NOMO-1 (cell line): ENCODE results near the gene RRM2.

ENCODE experiments used
- DNase-seq, 2 experiments: peaks; one replicate each; lab custom pipeline; 2025; ENCODE audit not compliant: unreplicated experiment in 2 of 2; lab: John Stamatoyannopoulos, UW

Gene RRM2

GRCh38 chr2:10169053-10169578 lies 46.6 kb downstream of the RRM2 start:
- no peak for DNase-seq

DNA sequence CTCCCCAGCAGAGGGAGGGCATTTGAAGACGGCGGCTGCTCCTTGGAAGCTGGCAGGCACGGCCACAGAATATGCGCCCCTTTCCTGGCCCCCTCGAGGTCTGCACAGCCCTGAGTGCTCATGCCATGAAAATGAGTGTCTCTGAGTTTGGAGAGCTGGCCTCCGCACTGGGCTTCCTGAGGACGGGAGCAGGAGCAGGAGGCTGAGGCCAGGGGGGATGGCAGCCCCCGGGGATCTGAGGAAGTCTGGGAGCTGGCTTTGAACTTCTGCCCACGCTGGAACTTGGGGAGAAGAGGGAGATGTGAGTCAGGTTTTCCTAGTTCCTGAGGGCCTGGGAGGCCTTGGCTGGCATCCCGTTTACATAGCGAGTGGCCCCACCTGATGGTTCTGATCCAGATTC lies 47.0 kb downstream of the RRM2 start:
- no peak for DNase-seq

DNA sequence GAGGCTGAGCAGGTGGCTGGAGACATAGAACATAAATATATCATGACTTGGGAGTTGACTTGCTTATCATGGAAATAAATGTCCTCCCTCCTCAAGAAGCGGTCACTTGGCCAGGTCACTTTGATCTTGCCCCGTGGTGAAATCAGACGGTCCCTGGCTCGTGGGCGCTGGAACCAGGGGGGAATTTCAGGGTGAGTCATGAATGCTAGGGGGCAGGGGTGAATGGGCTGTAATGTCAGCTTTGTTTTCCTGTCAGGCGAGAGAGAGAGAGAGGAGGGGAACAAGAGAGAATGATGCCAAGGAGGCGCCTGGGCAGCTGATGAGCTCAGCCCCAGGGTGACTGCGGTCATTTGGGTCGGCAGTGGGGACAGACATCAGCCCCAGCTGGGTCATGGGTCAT lies 47.7 kb downstream of the RRM2 start:
- no peak for DNase-seq

DNA sequence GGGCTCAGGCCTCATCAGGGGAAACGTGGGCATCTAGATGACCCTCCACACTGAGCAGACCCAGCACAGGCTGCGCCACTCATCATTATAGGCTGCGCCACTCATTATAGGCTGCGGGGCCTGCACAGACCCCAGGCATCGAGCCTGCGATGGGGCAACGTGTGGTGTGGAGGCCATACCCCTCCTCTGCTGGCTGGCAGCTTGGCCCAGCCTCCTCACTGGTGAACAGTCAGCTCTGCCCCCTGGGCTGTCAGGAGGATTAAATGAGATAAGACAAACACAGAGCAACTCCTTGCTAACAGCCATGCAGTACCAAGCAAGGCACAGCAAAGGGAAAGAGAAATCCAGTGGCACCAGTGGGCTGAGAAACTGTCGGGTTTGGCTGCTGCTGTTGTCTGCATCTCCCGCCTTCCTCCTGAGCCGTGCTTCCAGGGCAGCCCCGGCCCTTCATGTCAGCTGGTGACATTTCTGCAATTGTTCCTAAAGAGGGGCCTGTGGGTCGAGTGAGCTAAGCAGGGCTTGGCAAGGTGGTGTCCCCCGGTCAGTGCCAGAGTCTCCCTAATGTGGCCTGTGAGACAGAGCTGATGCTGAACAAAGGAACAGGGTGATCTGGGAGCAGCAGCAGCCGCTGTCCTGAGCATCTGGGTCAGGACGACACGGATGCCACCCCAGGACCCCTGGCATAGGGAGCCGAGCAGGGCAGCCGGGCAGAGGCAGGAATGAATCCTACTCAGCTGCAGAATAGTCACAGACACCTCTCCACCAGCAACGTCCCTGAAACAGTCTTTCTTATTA lies 48.7 kb downstream of the RRM2 start:
- DNase-seq, result no peak

DNA sequence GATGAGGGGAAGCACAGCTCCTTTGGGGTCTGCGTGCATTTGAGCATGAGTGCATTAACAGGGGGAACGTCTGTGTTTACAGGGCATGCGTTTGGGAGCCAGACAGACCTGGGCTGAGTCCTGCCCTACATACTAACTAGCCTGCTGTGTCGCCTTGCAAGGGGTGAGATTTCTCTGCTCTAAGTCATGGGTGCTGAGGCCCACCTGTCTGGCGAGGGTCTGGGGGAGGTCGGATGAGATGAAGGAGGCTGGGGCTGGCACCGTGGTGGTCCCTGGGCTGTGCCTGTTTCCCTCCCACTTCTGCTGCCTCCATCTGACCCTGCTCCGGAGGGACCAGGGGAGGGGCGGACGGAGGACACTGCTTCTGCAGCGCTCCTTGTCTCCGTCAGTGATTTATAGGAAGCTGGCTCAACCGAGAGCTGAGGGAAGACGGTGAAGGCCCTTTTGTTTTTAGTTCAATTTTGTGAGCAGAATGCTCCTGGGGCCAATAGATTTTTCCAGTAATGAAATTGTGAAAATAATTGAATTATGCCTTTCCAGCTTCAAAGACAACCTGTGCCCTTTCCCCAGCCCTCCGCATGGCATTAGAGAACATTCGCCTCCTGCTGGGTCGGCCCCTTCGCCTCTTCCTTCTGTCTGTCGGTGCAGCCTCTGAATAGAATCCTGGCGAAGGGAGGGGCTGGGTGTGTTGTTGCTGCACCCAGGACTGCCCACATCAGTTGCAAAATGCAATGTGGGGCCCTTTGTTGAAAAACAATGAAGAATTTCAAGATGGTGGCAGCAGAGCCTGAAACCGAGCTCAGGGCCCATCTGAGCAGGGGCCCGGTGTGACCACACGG lies 49.7 kb downstream of the RRM2 start:
- no peak for DNase-seq

DNA sequence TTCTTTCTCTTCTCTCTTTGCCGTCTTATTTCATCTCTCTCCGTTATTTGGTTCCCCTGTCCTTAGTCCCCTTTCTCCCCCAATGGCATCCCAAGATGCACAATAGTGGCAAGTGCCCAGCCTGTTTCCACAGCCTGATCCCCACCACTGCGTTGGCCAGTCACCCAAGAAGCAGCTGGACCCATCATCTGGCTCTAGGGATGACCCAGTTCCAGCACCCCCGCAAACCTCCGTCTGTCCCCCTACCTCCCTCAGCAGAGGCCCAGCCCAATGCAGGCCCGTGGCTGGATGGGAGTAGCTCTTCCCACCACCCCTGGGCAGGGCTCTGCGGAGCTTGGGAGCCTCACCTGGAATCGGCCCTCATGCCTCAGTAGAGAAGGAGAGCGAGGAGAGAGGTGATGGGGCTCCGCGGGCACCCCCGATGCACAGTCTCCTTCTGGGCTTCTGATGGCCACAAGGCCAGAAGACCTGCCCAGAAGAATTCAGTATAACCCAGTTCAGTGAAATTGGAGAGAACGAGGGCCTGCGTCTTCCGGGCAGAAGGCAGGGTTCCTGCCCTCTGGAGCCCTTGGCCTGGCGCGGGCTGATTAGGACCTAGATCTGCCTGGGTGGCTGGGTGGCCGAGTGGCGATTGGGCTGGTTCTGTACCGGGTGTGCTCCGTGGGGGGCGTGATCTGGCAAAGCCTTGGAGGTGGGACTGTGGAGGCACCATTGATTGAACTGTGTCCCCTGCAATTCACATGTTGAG lies 50.9 kb downstream of the RRM2 start:
- no peak for DNase-seq

DNA sequence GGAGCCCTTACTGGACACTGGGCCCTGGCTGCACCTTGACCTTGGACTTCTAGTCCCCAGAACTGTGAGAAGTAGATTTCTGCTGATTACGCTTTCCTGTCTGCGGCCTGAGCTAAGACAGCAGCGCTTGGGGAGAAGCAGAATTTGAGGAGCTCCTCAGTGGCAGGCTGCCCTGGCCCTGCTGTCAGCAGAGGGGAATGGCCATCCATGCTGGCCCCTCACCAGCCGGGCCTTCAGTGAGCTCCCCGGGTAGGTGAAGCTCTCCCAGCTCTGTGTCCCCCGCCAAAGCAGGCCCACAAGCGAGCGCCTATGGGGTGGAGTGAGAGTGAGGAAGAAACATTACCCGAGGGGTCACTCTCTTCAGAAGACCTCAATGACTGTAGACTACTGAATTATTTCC lies 51.6 kb downstream of the RRM2 start:
- no peak for DNase-seq

GRCh38 chr2:10175441-10175840 lies 52.9 kb downstream of the RRM2 start:
- no peak for DNase-seq

GRCh38 chr2:10178751-10179150 lies 56.2 kb downstream of the RRM2 start:
- no peak for DNase-seq

GRCh38 chr2:10179422-10179821 lies 56.9 kb downstream of the RRM2 start:
- no peak for DNase-seq

DNA sequence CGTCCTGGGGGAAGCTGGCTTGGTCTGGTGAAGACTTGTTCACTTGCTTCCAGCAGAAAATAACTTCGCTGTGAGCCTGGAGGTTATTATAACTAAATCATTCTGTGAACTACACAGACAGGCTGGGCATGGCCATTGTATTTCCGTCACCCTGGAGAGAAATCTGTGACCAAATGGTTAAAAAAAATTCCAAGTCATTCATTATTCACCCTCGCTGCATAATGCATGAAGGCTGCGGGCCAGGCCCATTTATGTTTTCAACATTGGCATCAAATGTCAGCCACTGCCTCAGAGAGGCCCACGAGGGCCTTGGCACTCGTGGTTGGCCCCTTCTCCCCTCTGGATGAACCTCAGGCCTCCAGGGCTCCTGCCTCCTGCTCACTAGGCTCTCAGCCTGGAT lies 57.7 kb downstream of the RRM2 start:
- no peak for DNase-seq
